Endodermal cell (in vitro differentiated cells): ENCODE measurements around the gene GALR3. TPM values are rescaled to one million over a fixed set of nuclear protein-coding genes. Genes with fewer than 3 reads are reported as not detected.

Source experiments
- DNase-seq: peaks from one replicate; pipeline ENCODE4 v3.0.0-alpha.2; 2017
- H3K27ac ChIP-seq: 2 replicates; pipeline ENCODE4 v1.5.1; 2013; ENCODE audit warnings: mild to moderate bottlenecking, low read depth, low read length, moderate library complexity
- H3K27me3 ChIP-seq: 2 replicates; pipeline ENCODE4 v1.6.1; 2013; ENCODE audit warnings: mild to moderate bottlenecking, low read length, moderate library complexity; ENCODE audit not compliant: insufficient read depth, control insufficient read depth, poor library complexity, severe bottlenecking
- H3K36me3 ChIP-seq: 2 replicates; pipeline ENCODE4 v1.7.0; 2013; ENCODE audit warnings: mild to moderate bottlenecking, low read length, moderate library complexity; ENCODE audit not compliant: control insufficient read depth, insufficient read depth
- H3K4me1 ChIP-seq: one replicate; pipeline ENCODE4 v1.7.0; 2013; ENCODE audit warnings: low read length; ENCODE audit not compliant: control insufficient read depth, insufficient read depth
- H3K4me3 ChIP-seq: 2 replicates; pipeline ENCODE4 v1.5.1; 2013; ENCODE audit warnings: mild to moderate bottlenecking, low read length, moderate library complexity
- H3K9ac ChIP-seq: 2 replicates; pipeline ENCODE4 v1.6.1; 2013; ENCODE audit warnings: mild to moderate bottlenecking, low read length, moderate library complexity; ENCODE audit not compliant: poor library complexity, severe bottlenecking; ENCODE audit errors: extremely low read depth
- H3K9me3 ChIP-seq: 2 replicates; pipeline ENCODE4 v1.6.1; 2013; ENCODE audit warnings: mild to moderate bottlenecking, low read length, moderate library complexity; ENCODE audit not compliant: control insufficient read depth
- H3K27ac Mint-ChIP-seq: 2 replicates; pipeline ENCODE4 v1.8.0; 2020; ENCODE audit warnings: mixed read lengths
- H3K27me3 Mint-ChIP-seq: 2 replicates; pipeline ENCODE4 v1.8.0; 2021; ENCODE audit warnings: mild to moderate bottlenecking, mixed read lengths; ENCODE audit not compliant: insufficient read depth
- H3K36me3 Mint-ChIP-seq: 2 replicates; pipeline ENCODE4 v1.8.0; 2020; ENCODE audit warnings: low read depth, mixed read lengths
- H3K4me1 Mint-ChIP-seq: 2 replicates; pipeline ENCODE4 v1.8.0; 2020; ENCODE audit warnings: mixed read lengths
- H3K4me3 Mint-ChIP-seq: 2 replicates; pipeline ENCODE4 v1.8.0; 2020; ENCODE audit warnings: mild to moderate bottlenecking, moderate library complexity, mixed read lengths
- H3K9me3 Mint-ChIP-seq: 2 replicates; pipeline ENCODE4 v1.8.0; 2020; ENCODE audit warnings: mild to moderate bottlenecking, mixed read lengths
- CTCF ChIP-seq: fragments of 200-600 bp; sonication (generic); conservative IDR thresholded peaks from 2 replicates; pipeline ENCODE4 v1.5.0; 2021; ENCODE audit warnings: antibody characterized with exemption, mild to moderate bottlenecking
- WGBS, 2 experiments: methylation state at CpG; one replicate each; pipeline versions ENCODE4 v1.1.5 to v1.1.7; 2013; ENCODE audit warnings: missing lambda C conversion rate in 2 of 2, mixed read lengths in 1 of 2; ENCODE audit not compliant: insufficient coverage in 1 of 2, insufficient read length in 1 of 2; 5-methylcytosine and 5-hydroxymethylcytosine counted together
- total RNA-seq, 2 donors: library from RNA; stranded (reverse); fragmentation: NEBNext Ultra II Directional in 1 of 2; extraction: Animal tissue kit (Norgen Biotek cat#: 25700) in 1 of 2; gene quantifications; 2 replicates in 1 of 2; 3 replicates in 1 of 2; pipeline ENCODE4 v1.2.1, GENCODE V29; 2021

Gene GALR3
- total RNA-seq, 2 donors from 2014 or later = 0.40 to 0.77 TPM

- 16 to 25% methylated on average over 57 to 135 of the region's 135 CpGs for WGBS, 2 experiments
- Mint-ChIP-seq H3K36me3 (peaks cover 9% of the 10 kb centered on the region), H3K27ac (no peak overlapping the region), H3K4me1 (peaks cover 5% of the 10 kb centered on the region), H3K9me3 (no peaks in the 10 kb centered on the region), H3K27me3 (peaks cover 44% of the 10 kb centered on the region), H3K4me3 (peak overlapping the region; percentile 46)
- H3K27me3 ChIP-seq = peaks cover 37% of the 10 kb centered on the region
- no peaks in the 10 kb centered on the region for H3K4me1 ChIP-seq
- no peak overlapping the region for H3K27ac ChIP-seq
- no peak overlapping the region for H3K9ac ChIP-seq
- peak; percentile 54 for TF ChIP-seq CTCF
- DNase-seq = peak; percentile 82
- H3K9me3 ChIP-seq = no peaks in the 10 kb centered on the region
- H3K4me3 ChIP-seq = peak overlapping the region; percentile 61
- H3K36me3 ChIP-seq = no peaks in the 10 kb centered on the region
Measured at GRCh38 chr22:37824674-37825641, 1.8 kb downstream of the GALR3 start.

GRCh38 chr22:37827056-37827455 is 3.9 kb downstream of the GALR3 start:
- no peak for TF ChIP-seq CTCF

GRCh38 chr22:37830093-37830842 is 7.1 kb downstream of the GALR3 start:
- no peak overlapping the region for H3K4me3 ChIP-seq
- DNase-seq = no peak
- H3K9me3 Mint-ChIP-seq = no peaks in the 10 kb centered on the region
- peaks cover 39% of the 10 kb centered on the region for H3K36me3 ChIP-seq
- peaks cover 34% of the 10 kb centered on the region for H3K36me3 Mint-ChIP-seq
- no peak overlapping the region for H3K4me3 Mint-ChIP-seq
- no peak for TF ChIP-seq CTCF
- H3K27ac ChIP-seq = no peak overlapping the region
- H3K4me1 ChIP-seq = no peaks in the 10 kb centered on the region
- no peaks in the 10 kb centered on the region for H3K9me3 ChIP-seq
- peaks cover 6% of the 10 kb centered on the region for H3K27me3 ChIP-seq
- no peaks in the 10 kb centered on the region for H3K4me1 Mint-ChIP-seq
- H3K27ac Mint-ChIP-seq = no peak overlapping the region
- WGBS, 2 experiments = 89 to 91% methylated on average over 12 to 14 of the region's 14 CpGs
- no peak overlapping the region for H3K9ac ChIP-seq
- peaks cover 5% of the 10 kb centered on the region for H3K27me3 Mint-ChIP-seq

More at GRCh38 chr22:37827056-37827455, 3.9 kb downstream of the GALR3 start:
- Mint-ChIP-seq H3K27me3 (peaks cover 28% of the 10 kb centered on the region), H3K27ac (no peak overlapping the region), H3K4me1 (peaks cover 1% of the 10 kb centered on the region), H3K36me3 (peaks cover 22% of the 10 kb centered on the region), H3K9me3 (no peaks in the 10 kb centered on the region), H3K4me3 (no peak overlapping the region)
- Histone ChIP-seq H3K9ac (no peak overlapping the region), H3K9me3 (no peaks in the 10 kb centered on the region), H3K4me3 (no peak overlapping the region), H3K4me1 (no peaks in the 10 kb centered on the region), H3K27ac (peak overlapping the region; percentile 51), H3K27me3 (peaks cover 28% of the 10 kb centered on the region), H3K36me3 (peaks cover 16% of the 10 kb centered on the region)
- no peak for DNase-seq
- 87 to 96% methylated on average over 7 to 9 of the region's 9 CpGs for WGBS, 2 experiments
